Sciatic nerve (tissue), 2 donors: ENCODE results near the gene PRR5. TPM values are rescaled to one million over a fixed set of nuclear protein-coding genes. Genes with fewer than 3 reads are reported as not detected.

Experiments
- ATAC-seq: fragments of 200-7000 bp; cut with Tn5 transposase; one replicate; pipeline ENCODE4 v1.9.1; 2020; ENCODE audit warnings: mild to moderate bottlenecking, moderate library complexity
- DNase-seq: peaks from one replicate; pipeline ENCODE4 v3.0.0-alpha.2; 2020; ENCODE audit warnings: low spot score
- intact Hi-C: fragments of 100-400 bp; cut with DNase I; formaldehyde crosslinking; loops from one replicate; pipeline ENCODE4 v1.14.2; 2022
- total RNA-seq: library from RNA; stranded (reverse); fragmentation: NEBNext Ultra II Directional; extraction: Animal tissue kit (Norgen Biotek cat#: 25700); gene quantifications from one replicate; pipeline ENCODE4 v1.2.1, GENCODE V29; 2021
- donor health status: DM: no; HTN: no; CAD: no.
- donor health status: DM: no; HTN: no; CAD: no.

Gene PRR5
- total RNA-seq, 1 donor from 2014 or later: 33.7 TPM

DNA sequence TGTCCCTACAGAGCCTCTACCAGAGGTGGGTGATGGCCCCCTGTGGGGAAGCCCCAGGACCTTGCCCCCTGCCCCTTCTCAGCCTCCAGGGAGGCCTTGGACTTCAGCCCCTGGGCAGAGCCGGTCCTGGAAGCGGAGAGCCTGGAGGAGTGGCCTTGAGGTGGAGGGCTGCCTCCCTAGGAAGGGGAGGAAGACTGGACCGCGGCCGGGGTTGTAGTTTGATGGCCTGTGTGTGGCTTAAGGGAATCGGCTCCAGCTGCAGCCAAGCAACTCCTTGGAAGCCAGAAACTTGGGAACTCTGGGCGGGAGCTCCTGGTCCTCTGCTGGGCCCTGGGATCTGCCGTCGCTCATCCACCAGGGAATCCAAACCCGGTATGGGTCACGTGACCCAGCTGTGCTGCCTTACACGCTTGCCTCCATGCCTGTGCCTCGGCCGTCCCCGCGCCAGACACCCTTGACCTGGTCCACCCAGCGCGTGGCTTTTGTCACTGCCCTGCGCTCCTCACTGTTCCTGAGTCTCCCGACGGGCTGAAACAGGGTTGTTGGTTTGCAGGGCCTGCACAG lies 26.8 kb downstream of the PRR5 start:
- intact Hi-C loops: loop anchor here (5.0 kb wide), 1 partner anchor 1122 kb away; no protein-coding TSS in a partner anchor
- peak; percentile 54 for ATAC-seq
- DNase-seq: no peak

GRCh38 chr22:44729391-44730021 lies 27.5 kb downstream of the PRR5 start:
- ATAC-seq: peak; percentile 90

GRCh38 chr22:44730022-44730393 lies 28.0 kb downstream of the PRR5 start:
- intact Hi-C loops: no loop called here
- ATAC-seq: peak; percentile 21
- DNase-seq: no peak

More at GRCh38 chr22:44729391-44730021, 27.5 kb downstream of the PRR5 start:
- DNase-seq: peak; percentile 82
- intact Hi-C loops: loop anchor here (5.0 kb wide), 1 partner anchor 1122 kb away; no protein-coding TSS in a partner anchor

DNA sequence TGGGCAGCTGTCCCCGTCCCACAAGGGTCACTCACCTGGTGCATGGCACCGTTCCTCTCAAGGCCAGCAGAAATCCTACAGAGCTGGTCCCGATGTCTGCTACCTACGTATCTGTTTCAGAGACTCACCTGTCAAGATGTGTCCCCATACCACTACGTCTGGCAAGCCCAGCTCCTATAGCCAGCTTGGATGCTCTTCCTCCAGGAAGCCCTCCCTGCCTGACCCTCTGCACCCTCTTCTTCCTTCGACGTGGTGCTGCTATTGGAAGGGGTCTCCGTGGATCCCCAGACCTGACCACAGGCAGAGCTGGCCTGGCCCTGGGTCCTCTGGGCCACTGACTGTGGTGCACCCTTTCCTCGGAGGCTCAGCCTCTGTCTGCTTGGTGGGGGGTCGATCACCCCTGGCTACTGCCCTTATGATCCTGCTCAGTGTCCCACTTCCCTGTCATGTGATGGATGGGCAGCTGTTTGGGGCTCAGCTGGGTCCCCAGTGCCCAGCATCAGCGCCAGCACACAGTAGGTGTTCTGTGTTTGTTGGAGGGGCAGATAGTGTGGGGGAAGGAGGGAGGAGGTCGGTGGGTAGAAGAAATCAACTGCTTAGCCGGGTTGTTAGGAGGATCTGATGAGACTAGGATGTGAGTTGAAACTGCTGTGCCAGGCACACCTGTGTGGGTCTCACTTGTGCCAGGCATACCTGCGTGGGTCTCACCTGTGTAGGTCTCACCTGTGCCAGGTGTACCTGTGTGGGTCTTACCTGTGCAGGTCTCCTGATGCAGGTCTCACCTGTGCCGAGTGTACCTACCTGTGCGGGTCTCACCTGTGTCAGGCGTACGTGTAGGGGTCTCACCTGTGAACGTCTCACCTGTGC lies 28.7 kb downstream of the PRR5 start:
- no peak for DNase-seq
- no peak for ATAC-seq
- intact Hi-C loops: no loop called here

DNA sequence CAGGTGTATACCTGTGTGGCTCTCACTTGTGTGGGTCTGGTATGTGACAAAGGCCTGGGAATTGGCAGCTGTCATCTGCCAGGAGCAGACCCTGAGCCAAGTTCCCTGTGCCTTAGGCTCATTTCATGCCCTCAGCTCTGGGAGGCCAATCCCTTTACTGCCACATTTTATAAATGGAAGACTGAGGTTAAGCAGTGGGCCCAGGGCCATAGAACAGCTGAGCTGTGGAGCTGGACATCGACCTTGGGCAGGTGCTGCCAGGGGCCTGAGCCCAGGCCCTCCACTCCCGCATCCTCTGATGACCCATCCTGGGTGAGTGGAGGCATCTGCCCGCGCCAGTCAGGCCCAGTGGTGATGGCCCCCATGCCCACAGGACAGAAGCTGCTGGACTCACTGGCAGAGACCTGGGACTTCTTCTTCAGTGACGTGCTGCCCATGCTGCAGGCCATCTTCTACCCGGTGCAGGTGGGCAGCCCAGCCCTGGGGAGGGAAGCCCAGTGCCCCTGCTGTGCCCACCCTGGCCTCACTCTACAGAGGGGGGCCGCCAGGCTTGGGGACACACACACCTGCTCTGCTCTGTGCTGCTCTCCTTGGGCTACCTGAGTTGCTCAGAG lies 29.5 kb downstream of the PRR5 start:
- ATAC-seq: no peak
- DNase-seq: no peak
- intact Hi-C loops: no loop called here

DNA sequence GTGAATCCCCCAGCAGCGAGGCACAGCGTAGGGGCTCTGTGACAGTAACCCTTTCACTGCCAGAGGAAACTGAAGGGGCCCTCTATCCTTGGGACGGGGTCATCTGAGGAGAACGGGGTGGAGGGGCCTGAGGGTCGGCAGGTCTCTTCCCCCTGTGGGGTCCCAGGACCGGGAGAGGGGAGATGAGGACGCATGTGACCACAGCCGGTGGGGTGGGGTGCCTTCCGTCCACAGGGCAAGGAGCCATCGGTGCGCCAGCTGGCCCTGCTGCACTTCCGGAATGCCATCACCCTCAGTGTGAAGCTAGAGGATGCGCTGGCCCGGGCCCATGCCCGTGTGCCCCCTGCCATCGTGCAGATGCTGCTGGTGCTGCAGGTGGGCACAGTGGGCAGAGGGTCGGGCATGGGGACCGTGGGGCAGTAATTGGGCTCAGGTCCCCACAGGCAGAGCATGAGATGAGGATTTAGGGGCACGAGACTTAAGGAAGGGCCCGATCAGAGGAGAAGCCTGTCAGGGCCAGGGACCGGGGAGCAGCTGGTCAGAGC lies 30.1 kb downstream of the PRR5 start:
- DNase-seq: no peak
- no peak for ATAC-seq
- intact Hi-C loops: no loop called here

GRCh38 chr22:44732661-44733060 lies 30.7 kb downstream of the PRR5 start:
- ATAC-seq: no peak
- intact Hi-C loops: no loop called here
- DNase-seq: no peak

- DNase-seq (no peak), ATAC-seq (no peak)
- intact Hi-C loops: no loop called here
Measured at GRCh38 chr22:44733426-44734106, 31.6 kb downstream of the PRR5 start.

DNA sequence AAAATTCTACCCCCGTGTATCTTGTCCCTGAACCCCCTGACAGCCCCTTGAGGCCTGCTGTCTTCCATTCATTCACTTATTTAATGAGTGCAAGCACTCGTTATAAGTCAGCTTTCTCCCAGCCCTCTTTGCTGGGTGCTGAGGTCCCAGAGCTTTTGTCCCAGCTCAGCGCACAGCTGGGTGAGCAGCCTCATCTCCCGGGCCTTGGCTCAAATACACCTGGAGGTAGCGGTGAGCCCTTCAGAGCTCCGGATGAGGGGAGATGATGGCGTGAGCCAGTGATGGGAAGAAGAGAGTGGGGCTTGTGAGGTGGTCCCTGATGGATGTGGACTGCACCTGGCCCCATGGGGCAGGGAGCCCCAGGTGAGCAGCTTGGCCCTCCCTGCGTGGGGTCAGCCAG lies 32.3 kb downstream of the PRR5 start:
- ATAC-seq: no peak
- intact Hi-C loops: no loop called here
- DNase-seq: no peak

DNA sequence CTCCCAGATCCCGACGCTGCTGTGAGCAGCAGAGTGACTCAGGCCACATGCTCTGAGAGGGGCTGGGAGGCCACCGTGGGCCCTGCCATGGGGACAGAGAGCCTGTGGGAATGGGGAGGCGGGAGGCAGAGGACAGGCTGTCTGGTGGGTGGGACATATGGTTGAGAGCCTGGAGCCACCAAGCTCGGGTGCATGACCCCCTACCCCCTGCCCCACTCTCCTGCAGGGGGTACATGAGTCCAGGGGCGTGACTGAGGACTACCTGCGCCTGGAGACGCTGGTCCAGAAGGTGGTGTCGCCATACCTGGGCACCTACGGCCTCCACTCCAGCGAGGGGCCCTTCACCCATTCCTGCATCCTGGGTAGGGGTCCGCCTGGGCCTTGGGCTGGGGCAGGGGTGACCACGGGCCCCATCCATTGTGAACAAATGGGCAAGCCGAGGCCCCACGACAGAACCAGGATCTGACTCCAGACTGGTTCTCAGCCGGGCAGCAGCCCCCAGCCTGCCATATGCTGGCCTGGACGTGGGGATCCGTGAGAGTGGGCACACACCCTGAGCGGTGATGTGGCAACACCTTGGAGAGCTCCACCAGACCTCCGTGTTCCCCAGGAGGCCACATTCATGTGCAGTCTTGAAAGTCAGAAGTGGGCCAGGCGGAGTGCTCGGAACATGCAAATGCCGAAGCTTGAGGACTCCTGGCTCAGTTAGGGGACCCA lies 33.0 kb downstream of the PRR5 start:
- ATAC-seq (no peak), DNase-seq (no peak)
- intact Hi-C loops: loop anchor here (5.0 kb wide), 1 partner anchor 38 kb away; no protein-coding TSS in a partner anchor

DNA sequence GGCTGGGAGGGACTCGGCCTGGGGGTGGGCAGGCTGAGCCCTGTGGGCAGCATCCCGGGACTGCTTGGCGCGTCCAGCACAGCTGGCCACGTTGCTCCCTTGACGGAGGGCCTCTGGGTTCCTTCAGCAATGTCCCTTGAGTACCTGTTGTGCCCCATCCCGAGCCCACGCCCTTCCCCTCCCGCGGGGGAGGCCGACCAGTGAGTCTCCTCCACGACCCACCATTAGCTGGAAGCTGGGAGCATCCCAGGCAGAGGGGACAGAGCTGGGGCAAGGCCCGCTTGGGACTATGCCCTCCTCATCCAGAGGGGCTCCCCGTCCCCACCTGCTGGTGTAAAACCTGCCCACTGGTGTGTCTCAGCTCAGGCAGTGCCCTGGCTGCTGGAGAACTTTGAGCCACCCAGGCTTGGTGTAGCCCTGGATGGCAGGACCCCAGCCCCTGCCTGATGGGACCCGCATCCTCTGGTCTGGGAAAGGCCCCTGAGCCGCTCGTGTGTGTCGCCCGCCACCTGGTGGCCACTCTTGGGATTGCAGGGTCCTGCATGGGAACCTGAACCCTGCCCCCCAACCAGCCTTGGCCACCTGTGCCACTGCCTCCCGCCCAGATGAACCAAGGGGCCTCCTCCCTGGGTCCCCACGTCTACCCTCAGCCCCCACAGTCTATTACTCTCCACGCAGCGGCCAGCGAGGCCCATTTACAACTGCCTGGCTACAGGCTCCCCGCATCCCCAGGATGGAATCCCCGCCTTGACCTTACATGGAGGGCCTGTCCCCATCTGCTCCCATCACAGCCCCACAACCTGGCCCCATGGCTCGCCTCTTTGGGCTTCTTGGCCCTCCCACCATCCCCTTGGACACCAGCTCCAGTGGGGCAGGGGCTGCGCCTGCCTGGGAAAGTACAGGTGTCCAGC lies 33.8 kb downstream of the PRR5 start:
- DNase-seq: peak; percentile 89
- intact Hi-C loops: loop anchor here (5.0 kb wide), 1 partner anchor 38 kb away; no protein-coding TSS in a partner anchor

DNA sequence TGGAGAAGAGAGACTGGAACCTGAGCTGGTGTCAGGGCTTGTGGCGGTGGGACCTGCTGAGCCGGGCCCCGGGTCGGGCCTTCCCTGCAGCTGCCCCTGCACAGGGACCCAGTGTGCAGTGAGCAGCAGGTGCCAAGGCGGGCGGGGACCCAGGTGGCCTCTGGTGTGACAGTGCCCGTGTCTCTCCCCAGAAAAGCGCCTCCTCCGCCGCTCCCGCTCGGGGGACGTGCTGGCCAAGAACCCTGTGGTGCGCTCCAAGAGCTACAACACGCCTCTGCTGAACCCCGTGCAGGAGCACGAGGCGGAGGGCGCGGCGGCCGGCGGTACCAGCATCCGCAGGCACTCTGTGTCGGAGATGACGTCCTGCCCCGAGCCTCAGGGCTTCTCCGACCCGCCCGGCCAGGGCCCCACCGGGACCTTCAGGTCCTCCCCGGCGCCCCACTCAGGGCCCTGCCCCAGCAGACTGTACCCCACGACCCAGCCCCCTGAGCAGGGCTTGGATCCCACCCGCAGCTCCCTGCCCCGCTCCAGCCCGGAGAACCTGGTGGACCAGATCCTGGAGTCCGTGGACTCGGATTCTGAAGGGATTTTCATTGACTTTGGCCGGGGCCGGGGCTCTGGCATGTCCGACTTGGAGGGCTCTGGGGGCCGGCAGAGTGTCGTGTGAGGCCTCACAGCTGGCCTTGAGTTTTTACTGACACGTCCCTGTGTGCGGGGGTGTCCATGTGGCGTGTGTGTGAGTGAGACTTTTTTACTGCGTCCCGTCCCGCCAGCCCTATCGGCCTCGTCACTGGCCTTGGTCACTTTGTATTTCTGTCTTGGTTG lies 34.8 kb downstream of the PRR5 start:
- DNase-seq: no peak
- intact Hi-C loops: loop anchor here (5.0 kb wide), 1 partner anchor 39 kb away; no protein-coding TSS in a partner anchor
- ATAC-seq: no peak

More for the DNA sequence above, 33.8 kb downstream of the PRR5 start:
- peak; percentile 56 for ATAC-seq

DNA sequence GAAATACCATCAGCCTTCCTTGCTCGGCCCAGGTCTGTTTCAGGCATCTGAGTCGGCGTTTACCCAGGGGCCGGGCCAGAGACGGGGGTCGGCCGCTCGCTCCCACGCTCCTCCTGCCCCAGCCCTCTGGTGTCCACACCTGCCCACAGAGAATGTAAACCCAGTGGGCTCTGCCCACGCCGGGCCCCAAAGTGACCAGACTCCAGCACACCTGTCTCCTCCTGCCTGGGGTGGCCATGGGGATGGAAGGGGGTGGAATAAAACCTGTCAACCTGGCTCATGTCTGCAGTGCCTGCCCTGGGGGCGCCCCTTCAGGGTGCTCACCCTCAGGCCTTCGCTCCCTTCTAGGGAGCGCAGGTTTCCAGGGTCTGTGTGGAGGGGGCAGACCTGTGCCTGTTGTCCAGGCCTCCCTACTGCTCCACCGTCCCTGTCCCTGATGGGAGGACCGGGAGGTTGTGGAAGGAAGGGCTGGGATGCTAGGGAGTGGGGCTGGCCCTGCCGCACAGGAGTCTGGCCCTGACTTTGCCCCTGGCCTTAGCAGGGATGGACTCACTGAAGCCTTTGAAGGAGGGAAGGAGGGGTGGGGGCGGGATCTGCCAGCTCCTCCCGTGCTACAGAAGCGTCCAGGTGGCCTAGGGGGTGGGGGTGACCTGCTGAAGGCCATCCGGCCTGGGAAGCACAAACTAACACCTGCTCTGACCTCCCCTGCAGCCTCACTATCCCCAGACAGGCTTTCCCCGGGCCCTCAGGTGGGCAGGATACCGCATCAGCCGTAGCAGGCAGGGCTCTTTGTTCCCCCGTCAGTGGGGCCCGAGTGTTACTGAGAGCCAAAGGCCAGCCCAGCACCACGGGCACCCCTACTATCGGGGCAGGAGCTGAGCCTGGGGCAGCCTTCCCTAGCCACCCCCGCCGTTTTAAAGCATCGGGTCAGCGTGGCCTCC lies 35.7 kb downstream of the PRR5 start:
- ATAC-seq (no peak), DNase-seq (no peak)
- intact Hi-C loops: loop anchor here (5.0 kb wide), 1 partner anchor 40 kb away; no protein-coding TSS in a partner anchor

GRCh38 chr22:44738347-44738715 lies 36.3 kb downstream of the PRR5 start:
- ATAC-seq (no peak), DNase-seq (no peak)
- intact Hi-C loops: loop anchor here (5.0 kb wide), 1 partner anchor 41 kb away; no protein-coding TSS in a partner anchor

DNA sequence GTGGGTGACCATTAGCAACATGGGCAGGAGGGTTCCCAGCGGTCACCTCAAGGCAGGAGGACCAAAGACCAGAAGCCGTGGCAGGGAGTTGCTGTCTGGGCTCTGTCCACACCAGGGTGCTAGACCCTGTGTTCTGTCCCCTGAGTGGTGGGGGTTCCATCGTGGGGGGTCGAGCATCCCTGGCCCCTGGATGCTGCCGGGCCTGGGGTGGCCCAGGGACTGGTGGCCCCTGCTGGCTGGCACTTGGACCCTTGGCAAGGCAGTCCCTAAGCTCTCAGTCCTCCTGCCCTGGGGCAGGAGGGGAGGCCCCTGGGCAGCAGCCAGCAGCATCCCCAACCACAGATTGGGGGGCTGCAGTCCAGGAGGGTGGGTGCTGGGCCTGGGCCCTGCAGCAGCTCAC lies 37.0 kb downstream of the PRR5 start:
- intact Hi-C loops: loop anchor here (5.0 kb wide), 1 partner anchor 42 kb away; no protein-coding TSS in a partner anchor
- no peak for ATAC-seq
- no peak for DNase-seq
